NT2/D1 (cell line): ENCODE measurements around the gene RIOK3.

ENCODE experiments used
- SUZ12 ChIP-seq: IDR thresholded peaks from 2 replicates; pipeline ENCODE4 v1.6.1; 2011; ENCODE audit not compliant: insufficient read length, insufficient read depth; ENCODE audit errors: extremely low read depth
- ZNF274 ChIP-seq: IDR thresholded peaks from 2 replicates; pipeline ENCODE4 v1.6.1; 2011; ENCODE audit warnings: mild to moderate bottlenecking, low read depth, low read length

- TF ChIP-seq SUZ12 (no peak), ZNF274 (no peak)
Measured at GRCh38 chr18:23495723-23496440, 42.8 kb downstream of the RIOK3 start.
